Head of caudate nucleus (tissue), 42 donors: ENCODE data around the gene FAM118B.

Experiments
- DNase-seq, 42 donors: peaks; one replicate each; pipeline versions ENCODE4 v3.0.0 to v3.0.0-alpha.2; 2020 to 2021; ENCODE audit warnings: mixed read lengths in 7 of 42
- intact Hi-C: fragments of 100-400 bp; cut with DNase I; formaldehyde crosslinking; loops from one replicate; pipeline ENCODE4 v1.15.0; 2022

The FAM118B gene

DNA sequence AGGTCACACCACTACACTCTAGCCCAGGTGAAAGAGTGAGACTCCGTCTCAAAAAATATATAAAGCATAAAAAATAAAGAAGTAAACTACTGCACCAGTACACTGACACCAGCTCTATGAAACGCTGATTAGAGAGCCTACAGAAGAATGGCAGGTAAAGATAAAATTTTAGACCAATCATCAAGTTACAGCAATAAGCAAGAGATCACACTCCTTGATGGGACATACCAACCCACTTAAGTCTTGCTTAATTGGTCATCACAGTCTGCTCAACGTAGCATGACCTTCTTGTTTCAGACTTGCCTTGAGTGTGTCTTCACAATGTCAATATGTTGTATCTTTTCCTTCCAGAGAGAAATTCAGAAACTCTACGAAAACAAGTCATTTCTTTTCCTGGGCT is 44.6 kb downstream of the FAM118B start:
- intact Hi-C loops = no loop called here
- no peak for DNase-seq

DNA sequence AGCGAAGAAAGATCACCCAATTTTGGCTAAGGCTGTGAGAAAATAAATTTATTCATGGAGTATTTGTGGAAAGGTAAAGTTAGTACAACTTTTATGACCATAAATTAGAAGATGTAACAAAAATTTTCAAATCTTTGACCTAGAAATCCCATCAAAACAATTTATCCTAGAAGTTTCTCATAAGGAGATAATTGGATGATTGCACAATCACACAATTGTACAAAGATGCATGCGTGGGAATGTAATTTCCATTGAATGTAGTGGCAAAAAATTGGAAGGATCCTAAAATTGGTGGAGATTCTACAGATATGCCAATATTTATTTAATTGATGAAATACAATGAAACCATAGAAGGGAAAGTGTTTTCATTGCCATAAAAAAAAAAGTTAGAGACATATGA is 45.6 kb downstream of the FAM118B start:
- intact Hi-C loops = no loop called here
- no peak for DNase-seq

DNA sequence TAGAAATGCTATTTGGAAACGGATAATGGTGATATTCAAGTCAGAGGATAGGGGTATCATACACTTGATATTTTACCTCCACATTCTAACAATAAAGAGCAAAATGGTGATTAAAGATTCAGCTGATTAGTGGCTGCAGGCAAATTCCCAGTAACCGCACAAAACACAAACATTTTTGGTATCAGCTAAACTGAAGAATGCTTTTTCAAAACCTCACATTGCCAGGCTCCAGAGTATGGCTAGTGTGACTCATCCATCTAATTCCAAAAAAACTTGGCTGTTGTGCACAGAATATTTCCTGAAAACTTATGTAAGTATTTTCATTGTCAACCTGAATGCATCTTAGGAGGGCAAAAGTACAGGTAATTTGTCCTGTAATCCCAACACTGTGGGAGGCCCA is 46.2 kb downstream of the FAM118B start:
- DNase-seq = peak in 6 of 42 donors; percentile 22 to 57 (median 44)
- intact Hi-C loops = no loop called here

DNA sequence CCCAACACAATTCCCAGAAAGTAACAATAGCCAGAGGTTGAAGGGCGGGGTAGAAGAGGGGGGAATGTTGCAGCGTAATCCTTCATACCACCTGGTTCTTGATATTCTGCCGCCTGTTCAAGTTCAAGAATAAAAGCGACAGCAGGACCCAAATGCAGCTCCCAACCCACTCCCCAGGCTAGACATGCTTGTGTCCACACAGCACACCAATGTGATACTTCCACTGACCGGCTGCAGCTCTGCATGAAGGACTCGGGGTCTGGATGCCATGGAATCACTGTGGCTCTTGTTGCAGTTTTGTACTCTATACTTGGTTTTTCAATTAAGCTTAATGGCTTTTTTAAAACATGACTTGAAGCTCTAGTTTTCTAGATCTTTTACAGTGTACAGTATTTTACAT is 50.6 kb downstream of the FAM118B start:
- intact Hi-C loops = no loop called here
- no peak for DNase-seq

GRCh38 chr11:126263489-126263888 is 51.9 kb downstream of the FAM118B start:
- intact Hi-C loops = no loop called here
- no peak for DNase-seq

DNA sequence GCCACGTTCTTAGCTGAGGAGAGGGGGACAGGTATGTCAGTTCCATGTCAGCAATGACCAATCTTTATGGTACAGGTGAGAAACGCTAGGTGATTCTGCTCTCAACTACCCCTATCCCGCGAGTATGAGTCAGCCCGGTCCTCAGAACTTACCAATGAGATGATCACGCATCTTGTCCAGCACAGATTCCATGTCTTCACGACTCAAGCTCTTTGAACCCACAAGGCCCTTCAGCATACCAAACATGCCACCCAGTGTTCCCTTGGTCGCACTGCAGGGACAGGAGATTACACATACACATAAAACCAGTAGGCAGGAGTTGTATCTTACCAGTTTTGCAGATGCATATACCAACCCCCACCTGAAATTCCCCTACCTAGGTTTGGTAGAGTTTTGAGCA is 54.2 kb downstream of the FAM118B start:
- peak in 2 of 42 donors; percentile 21 to 29 for DNase-seq
- intact Hi-C loops = loop anchor here (5.0 kb wide), 3 partner anchors 36 to 204 kb away; partner anchors contain the start of genes CDON, DCPS, FAM118B and RPUSD4

DNA sequence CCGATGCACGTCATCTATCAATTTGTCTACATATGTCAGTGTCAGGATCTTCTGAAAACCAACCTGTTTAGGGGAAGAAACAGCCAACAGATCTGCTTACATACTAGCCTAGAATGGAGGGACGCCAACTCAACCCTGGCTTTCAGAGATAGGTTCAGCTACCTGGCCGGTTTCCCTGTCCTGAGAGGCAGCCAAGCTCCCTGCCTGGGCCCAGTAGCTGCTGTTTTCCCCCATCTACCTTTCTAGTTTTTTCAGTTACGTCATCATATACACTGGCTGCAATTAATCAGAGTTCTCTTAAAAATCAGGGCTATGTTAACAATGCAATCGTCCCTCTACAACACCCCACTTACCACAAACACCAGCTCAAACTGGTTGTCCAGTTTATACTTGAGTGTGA is 56.1 kb downstream of the FAM118B start:
- no peak for DNase-seq
- intact Hi-C loops = loop anchor here (5.0 kb wide), 3 partner anchors 35 to 205 kb away; partner anchors contain the start of genes CDON, DCPS, FAM118B and RPUSD4

DNA sequence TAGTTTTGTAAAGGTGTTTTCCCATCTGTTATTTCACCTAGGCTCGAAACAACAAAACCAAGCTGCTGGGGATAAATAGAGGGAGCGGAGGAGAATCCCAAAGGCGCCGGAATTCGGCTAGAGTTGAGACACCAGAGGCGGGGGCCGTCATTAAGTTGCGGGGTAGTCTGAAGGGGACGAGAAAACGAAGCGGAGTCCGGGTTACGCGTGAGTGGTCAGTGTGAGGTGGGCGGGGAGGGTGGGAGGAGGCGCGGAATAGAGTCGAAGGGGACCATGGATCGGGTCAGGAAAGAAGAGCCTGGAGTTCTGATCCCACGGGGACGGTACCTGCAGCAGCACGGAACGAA is 56.8 kb downstream of the FAM118B start:
- intact Hi-C loops = loop anchor here (5.0 kb wide), 3 partner anchors 34 to 206 kb away; partner anchors contain the start of genes CDON, DCPS, FAM118B and RPUSD4

DNA sequence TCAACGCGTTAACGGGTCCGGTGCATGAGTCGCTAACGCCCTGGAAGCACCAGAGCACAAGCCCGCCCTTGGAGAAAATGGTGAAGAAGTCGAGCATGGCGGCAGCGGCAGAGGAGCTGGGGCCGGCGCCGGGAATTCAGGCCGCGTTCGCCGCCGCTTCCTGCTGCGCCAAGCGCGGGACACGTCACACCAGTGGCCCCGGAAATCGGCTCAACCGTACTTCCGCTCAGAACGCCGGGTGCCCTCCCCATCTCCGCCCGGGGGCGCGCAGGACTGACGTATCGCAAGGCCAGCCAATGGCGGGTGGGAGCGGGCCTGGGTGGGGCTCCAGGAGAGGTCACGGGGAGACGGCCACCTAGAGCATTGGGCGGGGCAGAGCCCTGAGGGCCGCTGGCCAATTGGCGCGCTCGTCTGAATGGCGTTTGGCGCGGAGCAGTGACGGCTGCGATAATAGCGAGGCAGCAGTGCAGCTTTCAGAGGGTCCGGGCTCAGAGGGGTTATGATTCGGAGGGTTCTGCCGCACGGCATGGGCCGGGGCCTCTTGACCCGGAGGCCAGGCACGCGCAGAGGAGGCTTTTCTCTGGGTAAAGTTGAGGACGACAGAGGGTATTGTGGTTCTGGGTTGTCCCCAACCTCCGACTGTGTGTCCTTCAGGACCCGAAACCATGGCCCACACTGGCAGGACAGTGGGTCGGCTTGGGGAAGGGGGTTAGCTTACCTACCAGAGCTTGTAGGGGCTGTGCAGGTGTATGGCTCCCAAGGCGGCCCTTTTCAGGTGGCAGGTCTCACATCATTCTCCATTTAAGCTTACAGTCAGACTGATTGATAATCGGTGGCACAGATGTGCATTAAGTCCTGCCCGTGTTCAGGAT is 57.4 kb downstream of the FAM118B start, which contains the start of the genes FOXRED1 and SRPRA:
FOXRED1 (plus strand) TSS at position 447 of the 872 bp plus-strand sequence; CDS start at position 500, 53 bp downstream.
SRPRA (minus strand) TSS at position 188 of the 872 bp plus-strand sequence; CDS start at position 97, 91 bp downstream.
- intact Hi-C loops = loop anchor here (5.0 kb wide), 3 partner anchors 33 to 207 kb away; partner anchors contain the start of genes CDON, DCPS, FAM118B and RPUSD4
- peak; percentile 98 to 100 (median 100) for DNase-seq

More for the DNA sequence above, 56.8 kb downstream of the FAM118B start:
- DNase-seq = peak in 3 of 42 donors; percentile 8 to 50 (median 10)

GRCh38 chr11:126277322-126277721 is 65.7 kb downstream of the FAM118B start:
- intact Hi-C loops = no loop called here

DNA sequence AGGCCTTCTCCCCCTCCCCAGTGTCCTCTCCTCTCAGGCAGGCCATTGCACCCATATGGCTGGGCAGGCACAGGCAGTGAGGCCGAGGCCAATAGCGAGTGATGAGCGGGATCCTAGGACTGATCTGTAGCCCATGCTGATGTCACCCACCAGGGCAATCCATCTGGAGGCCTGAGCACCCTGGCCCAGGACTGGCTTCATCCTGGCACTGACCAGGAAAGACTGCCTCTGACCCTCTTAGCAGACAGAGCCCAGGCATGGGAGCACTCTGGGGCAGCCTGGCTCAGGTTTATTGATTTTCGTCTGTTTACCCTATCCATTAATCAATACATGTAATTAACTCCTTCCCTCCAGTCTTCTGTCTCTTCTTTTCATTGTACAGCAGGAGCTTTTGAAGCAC is 66.2 kb downstream of the FAM118B start:
- no peak for DNase-seq
- intact Hi-C loops = no loop called here

More at GRCh38 chr11:126277322-126277721, 65.7 kb downstream of the FAM118B start:
- DNase-seq = no peak

GRCh38 chr11:126279191-126279590 is 67.6 kb downstream of the FAM118B start:
- DNase-seq = no peak
- intact Hi-C loops = no loop called here

DNA sequence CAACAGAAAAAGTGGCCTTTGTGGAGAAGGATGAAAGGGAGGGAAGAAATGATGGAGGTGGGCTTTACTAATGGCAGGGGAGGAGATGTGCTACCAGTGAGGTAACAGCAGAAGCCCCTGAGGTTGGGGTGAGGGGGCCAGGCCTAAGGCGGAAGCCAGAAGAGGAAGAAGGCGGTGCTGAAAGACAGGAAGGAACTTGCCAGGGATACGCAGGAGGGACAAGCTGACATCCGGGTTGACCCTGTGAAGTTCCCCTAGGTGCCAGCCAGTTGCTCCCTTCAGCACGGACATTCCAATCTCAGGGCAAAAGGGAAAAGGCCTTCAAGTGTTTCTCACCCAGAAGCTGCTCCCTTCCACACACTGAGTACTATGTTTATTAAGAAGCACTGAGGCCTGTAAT is 69.0 kb downstream of the FAM118B start:
- DNase-seq = no peak
- intact Hi-C loops = no loop called here

GRCh38 chr11:126281245-126281644 is 69.7 kb downstream of the FAM118B start:
- no peak for DNase-seq
- intact Hi-C loops = no loop called here

- DNase-seq = no peak
- intact Hi-C loops = no loop called here
These were observed 70.1 kb downstream of the FAM118B start for GRCh38 chr11:126281666-126282175.

DNA sequence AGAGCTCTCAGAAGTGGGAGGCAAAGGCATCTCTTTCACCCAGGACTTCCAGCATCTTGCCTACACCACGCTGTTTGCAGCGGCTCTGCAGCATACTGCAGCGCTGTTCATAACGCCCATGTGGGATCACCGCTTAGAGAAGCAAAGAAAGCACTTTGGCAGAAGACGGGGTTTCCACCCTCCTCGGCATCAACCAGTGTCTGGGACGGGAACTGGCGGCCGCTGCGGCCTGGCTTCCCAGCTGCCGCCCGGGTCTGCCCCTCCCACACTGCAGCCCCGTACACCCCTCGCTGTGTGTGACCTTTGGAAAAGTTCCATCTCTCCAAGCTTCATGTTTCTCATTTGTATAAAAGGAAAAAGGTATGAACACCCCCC is 70.8 kb downstream of the FAM118B start:
- peak in 41 of 42 donors; percentile 22 to 83 (median 55) for DNase-seq
- intact Hi-C loops = no loop called here

GRCh38 chr11:126282736-126283591 is 71.4 kb downstream of the FAM118B start, which contains the start of gene TIRAP:
TIRAP (plus strand) TSS chr11:126283093; CDS start chr11:126290895, 7,802 bp downstream.
- intact Hi-C loops = no loop called here
- peak in 41 of 42 donors; percentile 40 to 82 (median 64) for DNase-seq

GRCh38 chr11:126284829-126285228 is 73.2 kb downstream of the FAM118B start:
- intact Hi-C loops = no loop called here
- DNase-seq = peak in 28 of 42 donors; percentile 16 to 85 (median 53)

GRCh38 chr11:126288237-126288636 is 76.7 kb downstream of the FAM118B start:
- DNase-seq = peak in 6 of 42 donors; percentile 22 to 69 (median 40)
- intact Hi-C loops = no loop called here
